NT2/D1 (cell line): Measurements from ENCODE around the gene ST6GAL2.

Source experiments
- DNase-seq: peaks from one replicate; pipeline ENCODE4 v3.0.0-alpha.2; 2011; ENCODE audit warnings: low read depth, low spot score
- H3K27me3 ChIP-seq: 2 replicates; pipeline ENCODE4 v1.6.0; 2011; ENCODE audit warnings: mild to moderate bottlenecking; ENCODE audit not compliant: insufficient read length, insufficient read depth
- H3K36me3 ChIP-seq: 2 replicates; pipeline ENCODE4 v1.6.1; 2011; ENCODE audit warnings: mild to moderate bottlenecking, low read length, mixed read lengths; ENCODE audit not compliant: insufficient read depth, insufficient read length
- H3K4me1 ChIP-seq: 2 replicates; pipeline ENCODE4 v1.5.1; 2011; ENCODE audit not compliant: insufficient read depth, insufficient read length
- H3K4me3 ChIP-seq: 2 replicates; pipeline ENCODE4 v1.5.1; 2011; ENCODE audit warnings: low read depth; ENCODE audit not compliant: insufficient read length
- H3K9ac ChIP-seq: 2 replicates; pipeline ENCODE4 v1.6.0; 2011; ENCODE audit warnings: low read depth; ENCODE audit not compliant: insufficient read length
- H3K9me3 ChIP-seq: 2 replicates; pipeline ENCODE4 v1.5.1; 2011; ENCODE audit warnings: mild to moderate bottlenecking, low read length; ENCODE audit not compliant: insufficient read depth
- SUZ12 ChIP-seq: IDR thresholded peaks from 2 replicates; pipeline ENCODE4 v1.6.1; 2011; ENCODE audit not compliant: insufficient read length, insufficient read depth; ENCODE audit errors: extremely low read depth
- YY1 ChIP-seq: IDR thresholded peaks from 2 replicates; pipeline ENCODE4 v1.6.1; 2011; ENCODE audit not compliant: insufficient read length, insufficient read depth
- ZNF274 ChIP-seq: IDR thresholded peaks from 2 replicates; pipeline ENCODE4 v1.6.1; 2011; ENCODE audit warnings: mild to moderate bottlenecking, low read depth, low read length

The ST6GAL2 gene

GRCh38 chr2:106885971-106886915 lies at the start of gene ST6GAL2:
TSS of gene ST6GAL2 (minus strand) at chr2:106886167. CDS start at chr2:106843977, 42,190 bp downstream.
- Histone ChIP-seq H3K9me3 (no peaks in the 10 kb centered on the region), H3K4me3 (peak within 1 kb of the TSS; percentile 71), H3K9ac (peak within 1 kb of the TSS; percentile 73), H3K4me1 (no peaks in the 10 kb centered on the region), H3K36me3 (no peaks in the 10 kb centered on the region), H3K27me3 (peaks cover 57% of the 10 kb centered on the region)
- no peak for TF ChIP-seq YY1
- DNase-seq = no peak

- no peaks in the 10 kb centered on the region for H3K36me3 ChIP-seq
- no peaks in the 10 kb centered on the region for H3K9me3 ChIP-seq
- no peaks in the 10 kb centered on the region for H3K4me1 ChIP-seq
- H3K4me3 ChIP-seq = no peak overlapping the region
- no peaks in the 10 kb centered on the region for H3K27me3 ChIP-seq
- no peak overlapping the region for H3K9ac ChIP-seq
- TF ChIP-seq YY1 = no peak
- TF ChIP-seq SUZ12 = no peak
- TF ChIP-seq ZNF274 = no peak
- DNase-seq = no peak
Measured at GRCh38 chr2:106932644-106933043, 46.7 kb upstream of the ST6GAL2 start.

GRCh38 chr2:106931717-106932335 lies 45.9 kb upstream of the ST6GAL2 start:
- 0 out of 2 replicates have a peak, but pooled peaks cover 2% of the 10 kb centered on the region for H3K9me3 ChIP-seq
- H3K4me3 ChIP-seq = no peak overlapping the region
- no peak overlapping the region for H3K9ac ChIP-seq
- DNase-seq = no peak
- H3K36me3 ChIP-seq = no peaks in the 10 kb centered on the region
- TF ChIP-seq ZNF274 (no peak), SUZ12 (no peak), YY1 (no peak)
- no peaks in the 10 kb centered on the region for H3K27me3 ChIP-seq
- H3K4me1 ChIP-seq = no peaks in the 10 kb centered on the region

- no peaks in the 10 kb centered on the region for H3K27me3 ChIP-seq
- TF ChIP-seq SUZ12 (no peak), YY1 (no peak), ZNF274 (no peak)
- no peaks in the 10 kb centered on the region for H3K4me1 ChIP-seq
- H3K4me3 ChIP-seq = no peak overlapping the region
- DNase-seq = no peak
- no peaks in the 10 kb centered on the region for H3K36me3 ChIP-seq
- no peak overlapping the region for H3K9ac ChIP-seq
- peaks cover 5% of the 10 kb centered on the region for H3K9me3 ChIP-seq
Measured at GRCh38 chr2:106921451-106921850, 35.5 kb upstream of the ST6GAL2 start.

GRCh38 chr2:106919012-106919411 lies 33.0 kb upstream of the ST6GAL2 start:
- Histone ChIP-seq H3K27me3 (no peaks in the 10 kb centered on the region), H3K4me1 (no peaks in the 10 kb centered on the region), H3K9ac (no peak overlapping the region), H3K9me3 (no peaks in the 10 kb centered on the region), H3K4me3 (no peak overlapping the region), H3K36me3 (no peaks in the 10 kb centered on the region)
- no peak for DNase-seq
- TF ChIP-seq ZNF274 (no peak), YY1 (no peak), SUZ12 (no peak)

GRCh38 chr2:106904242-106904641 lies 18.3 kb upstream of the ST6GAL2 start:
- DNase-seq = no peak
- H3K9ac ChIP-seq = no peak overlapping the region
- H3K36me3 ChIP-seq = no peaks in the 10 kb centered on the region
- TF ChIP-seq YY1 (no peak), ZNF274 (no peak), SUZ12 (no peak)
- H3K4me3 ChIP-seq = no peak overlapping the region
- H3K9me3 ChIP-seq = peaks cover 3% of the 10 kb centered on the region; the same call in 1 of the 2 replicates
- H3K4me1 ChIP-seq = no peaks in the 10 kb centered on the region
- no peaks in the 10 kb centered on the region for H3K27me3 ChIP-seq
